Progenitor cell of endocrine pancreas (in vitro differentiated cells): Measurements from ENCODE around the gene PDIK1L. TPM values are rescaled to one million over a fixed set of nuclear protein-coding genes. Genes with fewer than 3 reads are reported as not detected.

Experiments
- DNase-seq: peaks from one replicate; pipeline ENCODE4 v3.0.0; 2021; ENCODE audit warnings: low spot score; ENCODE audit not compliant: unreplicated experiment
- H3K27ac Mint-ChIP-seq: 2 replicates; pipeline ENCODE4 v1.8.0; 2021; ENCODE audit warnings: mild to moderate bottlenecking, moderate library complexity, mixed read lengths
- H3K27me3 Mint-ChIP-seq: 2 replicates; pipeline ENCODE4 v1.8.0; 2021; ENCODE audit warnings: mixed read lengths
- H3K36me3 Mint-ChIP-seq: 2 replicates; pipeline ENCODE4 v1.8.0; 2022; ENCODE audit warnings: mixed read lengths; ENCODE audit not compliant: insufficient read depth
- H3K4me1 Mint-ChIP-seq: 2 replicates; pipeline ENCODE4 v1.8.0; 2021; ENCODE audit warnings: low read depth, mixed read lengths
- H3K4me3 Mint-ChIP-seq: 2 replicates; pipeline ENCODE4 v1.8.0; 2021; ENCODE audit warnings: low read depth, mild to moderate bottlenecking, moderate library complexity, mixed read lengths
- H3K9me3 Mint-ChIP-seq: 2 replicates; pipeline ENCODE4 v1.8.0; 2021; ENCODE audit warnings: low read depth, mixed read lengths
- CTCF ChIP-seq: fragments of 200-600 bp; sonication (generic); IDR thresholded peaks from one replicate; pipeline ENCODE4 v1.5.0; 2021; ENCODE audit warnings: antibody characterized with exemption, mild to moderate bottlenecking; ENCODE audit not compliant: unreplicated experiment
- total RNA-seq: library from RNA; stranded (reverse); gene quantifications from 2 replicates; pipeline ENCODE4 v1.2.1, GENCODE V29; 2021

PDIK1L gene
- total RNA-seq, 1 donor from 2014 or later = 15.2 TPM

GRCh38 chr1:26145960-26146294, 34.3 kb downstream of the PDIK1L start:
- H3K27ac Mint-ChIP-seq = no peak overlapping the region
- H3K27me3 Mint-ChIP-seq = peaks cover 18% of the 10 kb centered on the region

DNA sequence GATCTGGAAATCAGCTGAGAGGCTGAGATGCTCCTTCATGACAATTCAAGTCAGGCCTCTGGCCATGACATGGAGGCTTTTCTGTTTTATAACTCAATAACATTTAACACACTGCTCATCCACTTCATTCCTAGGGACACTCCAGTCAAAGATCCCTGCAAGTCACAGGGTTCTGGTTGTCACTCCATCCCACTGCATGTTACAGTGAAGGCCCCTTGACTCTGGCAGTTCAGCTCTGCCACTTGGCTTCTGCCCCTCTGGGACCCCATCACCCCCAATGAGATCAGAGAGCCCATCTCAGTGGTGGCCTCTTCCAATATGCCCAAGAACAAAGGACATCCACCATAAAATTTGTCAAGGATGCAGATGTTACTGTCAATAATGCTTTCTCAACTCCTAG, 37.3 kb downstream of the PDIK1L start:
- H3K36me3 Mint-ChIP-seq = no peaks in the 10 kb centered on the region
- DNase-seq = no peak
- H3K27me3 Mint-ChIP-seq = peaks cover 22% of the 10 kb centered on the region
- H3K4me1 Mint-ChIP-seq = no peaks in the 10 kb centered on the region
- no peaks in the 10 kb centered on the region for H3K9me3 Mint-ChIP-seq
- H3K4me3 Mint-ChIP-seq = no peak overlapping the region
- no peak overlapping the region for H3K27ac Mint-ChIP-seq
- no peak for TF ChIP-seq CTCF

More at GRCh38 chr1:26145960-26146294, 34.3 kb downstream of the PDIK1L start:
- no peak for TF ChIP-seq CTCF
- Mint-ChIP-seq H3K4me1 (no peaks in the 10 kb centered on the region), H3K9me3 (no peaks in the 10 kb centered on the region), H3K36me3 (no peaks in the 10 kb centered on the region), H3K4me3 (no peak overlapping the region)
- no peak for DNase-seq

GRCh38 chr1:26153966-26154532, 42.4 kb downstream of the PDIK1L start:
- Mint-ChIP-seq H3K9me3 (no peaks in the 10 kb centered on the region), H3K27me3 (peaks cover 54% of the 10 kb centered on the region), H3K27ac (no peak overlapping the region), H3K4me3 (no peak overlapping the region), H3K36me3 (no peaks in the 10 kb centered on the region), H3K4me1 (peaks cover 8% of the 10 kb centered on the region)
- DNase-seq = no peak
- no peak for TF ChIP-seq CTCF

DNA sequence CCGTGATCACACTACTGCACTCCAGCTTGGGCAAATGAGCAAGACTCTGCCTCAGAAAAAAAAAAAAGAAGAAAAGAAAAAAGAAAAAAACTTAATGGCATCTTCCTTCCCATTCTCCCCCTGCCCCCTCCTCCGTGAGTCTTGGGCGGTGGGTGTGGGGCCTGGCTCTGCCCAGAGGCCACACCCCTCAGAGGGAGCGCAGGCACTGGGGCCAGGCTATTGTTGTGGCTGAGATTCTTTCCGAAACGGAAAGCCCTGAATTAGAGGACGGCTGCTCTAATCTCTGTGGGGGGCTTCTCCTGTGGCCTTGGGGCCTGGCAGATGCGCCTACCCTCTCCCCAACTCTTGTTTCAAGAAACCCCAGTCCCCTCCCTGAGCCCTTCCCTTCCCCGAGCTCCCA, 43.1 kb downstream of the PDIK1L start:
- Mint-ChIP-seq H3K9me3 (no peaks in the 10 kb centered on the region), H3K27me3 (peaks cover 54% of the 10 kb centered on the region), H3K27ac (no peak overlapping the region), H3K4me1 (peaks cover 8% of the 10 kb centered on the region), H3K36me3 (no peaks in the 10 kb centered on the region), H3K4me3 (no peak overlapping the region)
- no peak for TF ChIP-seq CTCF
- no peak for DNase-seq

DNA sequence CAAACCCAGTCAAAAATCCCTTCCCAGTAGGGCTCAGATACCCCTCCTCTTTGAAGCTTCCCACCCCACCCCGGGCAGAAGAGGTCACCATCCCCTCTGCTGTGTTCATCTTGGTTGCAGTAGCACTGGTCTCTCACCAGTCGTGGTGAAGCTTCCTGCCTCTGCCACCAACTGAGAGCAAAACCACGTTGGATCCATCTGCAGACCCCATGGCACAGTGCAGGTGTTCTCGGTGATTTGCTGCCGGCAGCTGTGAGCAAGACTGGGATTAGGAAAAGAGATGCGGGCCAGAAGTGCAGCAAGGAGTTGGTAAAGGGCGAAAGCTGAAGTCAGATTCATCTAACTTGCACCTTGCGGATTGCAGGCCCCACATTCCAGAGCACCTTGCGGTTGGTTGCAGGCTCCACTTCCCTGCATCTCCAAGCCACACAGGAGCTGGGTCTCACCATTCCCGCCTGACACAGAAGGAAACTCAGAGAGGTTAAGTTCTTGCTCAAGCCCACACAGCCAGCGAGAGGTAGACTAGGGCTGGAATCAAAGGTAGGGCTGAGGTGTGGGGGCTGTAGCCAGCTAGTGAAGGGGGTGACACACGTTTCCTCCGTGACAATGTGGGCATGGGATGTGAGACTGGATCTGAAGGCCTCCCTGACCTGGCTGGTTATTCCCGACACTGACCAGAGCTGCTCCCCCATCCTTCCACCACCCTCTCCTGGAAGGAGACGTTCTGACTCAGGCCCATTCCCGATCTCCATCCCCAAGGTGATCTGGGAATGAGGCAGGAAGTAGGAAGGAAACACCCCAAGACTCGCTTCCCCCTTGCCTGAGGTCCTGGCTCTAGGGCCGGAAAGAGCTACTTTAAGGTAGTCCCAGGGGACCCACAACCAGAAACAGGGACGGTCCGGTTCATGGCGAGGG, 44.0 kb downstream of the PDIK1L start:
- no peak overlapping the region for H3K4me3 Mint-ChIP-seq
- no peak overlapping the region for H3K27ac Mint-ChIP-seq
- H3K4me1 Mint-ChIP-seq = peaks cover 8% of the 10 kb centered on the region
- no peak for TF ChIP-seq CTCF
- no peaks in the 10 kb centered on the region for H3K9me3 Mint-ChIP-seq
- no peaks in the 10 kb centered on the region for H3K36me3 Mint-ChIP-seq
- DNase-seq = no peak
- H3K27me3 Mint-ChIP-seq = peaks cover 52% of the 10 kb centered on the region
